22Rv1 (cell line): Measurements from ENCODE around the gene FBRS.

ENCODE experiments used
- H3K27ac ChIP-seq: fragments of 450-650 bp; 2 replicates; pipeline ENCODE4 v1.5.1; 2017
- CTCF ChIP-seq: fragments of 450-650 bp; IDR thresholded peaks from 2 replicates; pipeline ENCODE4 v1.5.1; 2017; ENCODE audit warnings: mild to moderate bottlenecking
- ZFX ChIP-seq: fragments of 450-650 bp; IDR thresholded peaks from 2 replicates; pipeline ENCODE4 v1.6.1; 2017; ENCODE audit warnings: antibody characterized with exemption, borderline replicate concordance

FBRS gene

GRCh38 chr16:30662449-30662848 is 4.2 kb downstream of the FBRS start:
- TF ChIP-seq ZFX (no peak), CTCF (no peak)
- H3K27ac ChIP-seq = no peak overlapping the region

GRCh38 chr16:30663038-30663437 is 4.8 kb downstream of the FBRS start:
- no peak for TF ChIP-seq CTCF
- TF ChIP-seq ZFX = no peak

DNA sequence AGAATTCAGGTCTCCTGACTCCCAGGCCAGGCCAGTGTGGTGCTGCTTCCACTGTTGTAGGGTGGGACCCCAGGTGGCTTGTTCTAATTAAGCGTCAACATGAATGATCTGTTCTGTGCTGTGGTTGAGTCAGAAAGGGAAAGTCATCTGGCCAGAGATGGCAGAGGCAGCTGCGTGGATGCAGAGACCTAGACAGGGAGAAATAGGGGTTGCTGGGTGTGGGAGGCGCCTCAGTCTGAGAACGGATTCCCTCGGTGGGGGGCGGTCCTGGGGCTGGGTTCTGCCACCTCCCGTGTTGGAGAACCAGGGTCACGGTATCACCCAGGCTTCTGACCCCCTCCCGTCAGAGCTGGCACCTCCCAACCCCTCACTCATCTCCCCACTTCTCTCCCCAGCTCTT is 5.6 kb downstream of the FBRS start:
- TF ChIP-seq CTCF (no peak), ZFX (no peak)
- no peak overlapping the region for H3K27ac ChIP-seq

More at GRCh38 chr16:30663038-30663437, 4.8 kb downstream of the FBRS start:
- H3K27ac ChIP-seq = no peak overlapping the region

GRCh38 chr16:30664616-30665109 is 6.4 kb downstream of the FBRS start:
- no peak for TF ChIP-seq CTCF
- TF ChIP-seq ZFX = no peak
- H3K27ac ChIP-seq = no peak overlapping the region

DNA sequence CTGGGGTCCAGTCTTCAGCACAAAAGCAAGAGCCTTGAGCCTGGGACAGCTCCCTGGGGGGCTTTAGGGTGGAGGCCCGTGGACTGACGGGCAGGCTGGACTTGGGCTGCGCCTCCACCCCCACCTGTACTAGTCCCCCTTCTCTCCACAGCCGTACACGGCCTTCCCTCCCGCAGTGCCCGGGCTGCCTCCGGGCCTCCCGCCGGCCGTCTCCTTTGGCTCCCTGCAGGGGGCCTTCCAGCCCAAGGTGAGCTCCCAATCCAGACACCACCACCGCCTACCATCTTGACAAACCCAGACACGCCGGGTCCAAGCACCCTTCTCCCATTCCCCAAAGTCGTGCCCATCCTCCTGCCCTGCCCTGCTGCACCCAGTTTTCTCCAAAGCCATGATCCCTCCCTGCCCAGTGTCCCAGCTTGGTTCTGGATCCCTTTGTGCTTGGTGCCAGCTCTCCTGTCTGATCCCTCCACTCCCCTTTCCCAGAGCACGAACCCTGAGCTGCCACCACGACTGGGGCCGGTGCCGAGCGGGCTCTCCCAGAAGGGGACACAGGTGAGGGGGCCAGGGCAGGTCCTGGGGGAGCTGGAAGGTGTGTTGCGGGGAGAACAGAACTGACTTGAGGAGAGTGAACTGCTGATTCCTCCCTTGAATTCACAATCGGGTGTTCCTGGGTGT is 7.1 kb downstream of the FBRS start:
- TF ChIP-seq ZFX (no peak), CTCF (no peak)
- no peak overlapping the region for H3K27ac ChIP-seq

DNA sequence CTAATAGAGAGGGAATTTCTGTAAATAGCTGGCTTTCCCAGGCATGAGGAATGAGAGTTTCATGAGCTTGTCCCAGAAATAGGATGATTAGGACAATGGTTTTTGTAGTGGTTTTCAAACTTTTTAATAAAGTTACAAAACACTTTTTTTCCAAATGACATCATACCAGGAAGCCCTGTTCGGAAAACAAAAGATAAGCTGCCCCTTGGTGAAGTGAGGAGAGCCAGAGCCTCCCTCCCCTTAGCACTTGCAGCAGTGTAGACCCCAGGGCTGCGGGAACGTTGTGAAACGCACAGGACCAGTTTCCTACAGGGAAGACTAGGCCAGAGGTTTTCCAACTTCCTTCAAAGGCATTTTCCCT is 7.6 kb downstream of the FBRS start:
- H3K27ac ChIP-seq = no peak overlapping the region
- TF ChIP-seq CTCF (no peak), ZFX (no peak)

GRCh38 chr16:30666681-30667080 is 8.4 kb downstream of the FBRS start:
- H3K27ac ChIP-seq = no peak overlapping the region
- no peak for TF ChIP-seq CTCF
- TF ChIP-seq ZFX = no peak
